SHP77 treated with DMSO at 0.1 percent for 48 hours (cell line): ENCODE results near the gene CMTR2.

ENCODE experiments used
- DNase-seq: peaks from one replicate; lab custom pipeline; 2025; lab: John Stamatoyannopoulos, UW

The CMTR2 gene

DNA sequence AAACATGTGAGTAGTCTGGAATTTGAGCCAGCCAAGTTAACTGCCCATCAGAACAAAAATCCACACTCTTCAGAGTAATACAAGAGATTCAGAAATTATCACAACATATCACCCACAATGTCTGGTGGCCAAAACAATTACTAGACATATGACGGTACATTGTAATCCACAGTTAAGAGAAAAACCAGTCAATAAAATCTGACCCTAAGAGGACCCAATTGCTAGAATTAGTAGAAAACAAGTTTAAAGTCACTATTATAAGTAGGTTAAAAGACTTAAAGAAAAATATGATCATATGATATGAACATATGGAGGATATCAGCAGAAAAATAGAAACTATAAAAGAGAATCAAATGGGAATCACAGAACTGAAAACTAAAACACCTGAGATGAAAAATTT, 15.8 kb downstream of the CMTR2 start:
- DNase-seq, result no peak

DNA sequence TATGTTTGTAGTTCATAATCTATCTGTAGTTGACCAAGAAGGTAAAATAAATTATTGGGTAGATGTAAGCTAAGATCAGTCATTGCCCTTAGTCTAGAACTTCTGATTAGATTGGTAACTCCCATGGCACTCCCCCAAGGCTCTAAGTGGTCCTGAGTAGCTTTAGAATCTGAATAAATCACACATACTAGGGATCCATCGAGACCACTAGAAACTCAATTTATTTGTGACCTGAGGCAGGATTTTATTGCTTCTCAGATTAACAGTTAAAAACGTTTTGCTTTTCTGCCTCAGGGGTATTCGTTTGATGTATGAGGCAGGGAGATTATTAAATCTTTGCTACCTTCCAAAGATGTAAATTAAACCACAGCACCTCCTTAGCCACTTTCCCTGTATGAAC, 24.9 kb downstream of the CMTR2 start:
- no peak for DNase-seq

DNA sequence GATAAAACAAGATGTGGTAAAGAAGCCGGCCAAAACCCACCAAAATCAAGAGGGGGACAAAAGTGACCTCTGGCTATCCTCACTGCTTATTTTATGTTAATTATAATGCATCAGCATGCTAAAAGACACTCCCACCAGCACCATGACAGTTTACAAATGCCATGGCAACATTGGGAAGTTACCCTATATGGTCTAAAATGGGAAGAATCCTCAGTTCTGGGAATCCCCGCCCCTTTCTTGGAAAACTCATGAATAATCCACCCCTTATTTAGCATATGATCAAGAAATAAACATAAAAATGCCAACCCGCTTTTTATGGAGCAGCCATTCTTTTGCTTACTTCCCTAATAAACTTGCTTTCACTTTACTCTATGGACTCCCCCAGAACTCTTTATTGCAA, 25.6 kb downstream of the CMTR2 start:
- DNase-seq, result no peak

DNA sequence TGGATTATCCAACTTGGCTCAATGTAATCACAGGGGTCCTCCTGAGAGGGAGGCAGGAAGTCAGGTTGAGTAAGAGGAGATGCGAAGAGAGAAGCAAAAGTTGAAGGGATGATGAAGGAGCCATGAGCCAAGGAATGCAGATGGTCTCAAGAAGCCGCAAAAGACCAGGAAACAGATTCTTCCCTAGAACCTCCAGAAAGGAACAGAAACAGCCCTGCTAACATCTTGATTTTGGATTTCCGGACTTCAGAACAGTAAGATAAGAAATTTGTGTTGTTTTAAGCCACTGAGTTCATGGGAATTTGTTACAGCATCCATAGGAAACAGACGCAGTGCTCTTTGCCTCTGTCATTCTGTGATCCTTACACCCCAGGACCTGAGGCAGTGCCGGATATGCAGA, 26.8 kb downstream of the CMTR2 start:
- DNase-seq, result no peak

DNA sequence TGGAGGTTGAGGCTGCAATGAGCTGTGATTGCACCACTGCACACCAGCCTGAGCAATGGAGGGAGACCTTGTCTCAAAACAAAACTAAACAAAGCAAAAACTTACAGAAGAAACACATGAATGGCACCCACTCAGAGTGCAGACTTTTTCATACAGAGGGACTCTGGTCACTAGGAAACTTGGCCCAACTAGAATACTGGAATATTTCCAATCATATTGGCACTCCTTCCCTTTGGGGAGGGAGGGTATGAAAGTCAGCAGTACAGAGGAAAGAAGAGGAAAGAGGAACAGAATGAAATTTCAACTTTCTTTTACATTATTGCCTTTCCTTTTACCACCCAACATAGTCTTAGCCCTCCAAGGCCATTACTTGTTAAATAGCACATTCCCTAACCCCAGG, 28.2 kb downstream of the CMTR2 start:
- DNase-seq, result no peak

DNA sequence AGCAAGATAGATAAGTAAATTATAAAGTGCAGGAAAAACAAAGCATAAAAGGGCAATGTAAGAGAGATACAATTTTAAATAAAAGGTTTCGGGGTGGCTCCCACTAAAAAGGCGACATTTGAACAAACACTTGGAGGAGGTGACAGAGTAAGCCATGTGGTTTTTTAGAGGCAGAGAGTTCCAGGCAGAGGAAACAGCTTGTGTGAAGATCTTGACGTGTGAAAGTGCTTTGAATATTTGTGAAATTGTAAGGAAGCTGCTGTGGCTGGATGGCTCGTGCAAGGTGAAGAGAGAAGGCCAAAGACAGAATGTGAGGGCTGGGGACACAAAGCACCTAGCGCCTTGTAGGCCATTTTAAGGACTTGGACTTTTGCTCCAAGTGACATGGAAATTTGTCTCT, 30.1 kb downstream of the CMTR2 start:
- no peak for DNase-seq

DNA sequence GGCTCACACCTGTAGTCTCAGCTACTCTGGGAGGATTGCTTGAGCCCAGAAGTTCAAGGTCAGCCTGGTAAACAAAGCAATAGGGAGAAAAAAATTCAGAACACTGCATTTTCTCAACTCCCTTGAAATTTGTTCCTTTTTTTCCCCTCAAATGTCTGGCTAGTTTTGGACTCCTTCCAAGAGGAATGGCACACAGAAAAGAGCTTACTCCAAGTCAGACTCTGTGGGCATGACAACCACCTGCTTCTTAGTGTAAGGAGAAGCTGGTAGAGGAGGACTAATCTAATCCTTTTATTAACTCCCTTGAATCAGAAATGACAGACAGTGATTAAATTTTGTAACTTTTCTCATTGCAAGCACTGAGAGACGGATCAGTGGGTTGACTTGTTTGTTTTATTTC, 30.8 kb downstream of the CMTR2 start:
- no peak for DNase-seq

DNA sequence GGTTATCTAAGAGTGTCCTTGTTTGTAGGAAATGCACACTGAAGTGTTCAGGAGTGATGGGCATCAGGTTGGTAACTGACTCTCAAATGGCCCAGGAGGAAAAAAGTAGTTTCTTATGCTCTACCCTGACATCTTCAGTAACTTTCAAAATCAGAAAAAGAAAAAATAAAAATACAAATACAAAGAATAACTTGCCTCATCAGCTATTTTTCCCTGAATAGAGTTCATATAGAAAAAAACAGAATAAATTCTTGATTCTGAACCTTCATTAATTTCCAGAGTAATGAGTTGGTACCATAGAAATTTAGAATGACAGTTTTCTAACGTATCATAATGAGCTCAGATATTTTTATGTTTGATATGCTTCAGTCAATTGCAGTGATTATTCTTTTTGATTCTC, 31.4 kb downstream of the CMTR2 start:
- no peak for DNase-seq

DNA sequence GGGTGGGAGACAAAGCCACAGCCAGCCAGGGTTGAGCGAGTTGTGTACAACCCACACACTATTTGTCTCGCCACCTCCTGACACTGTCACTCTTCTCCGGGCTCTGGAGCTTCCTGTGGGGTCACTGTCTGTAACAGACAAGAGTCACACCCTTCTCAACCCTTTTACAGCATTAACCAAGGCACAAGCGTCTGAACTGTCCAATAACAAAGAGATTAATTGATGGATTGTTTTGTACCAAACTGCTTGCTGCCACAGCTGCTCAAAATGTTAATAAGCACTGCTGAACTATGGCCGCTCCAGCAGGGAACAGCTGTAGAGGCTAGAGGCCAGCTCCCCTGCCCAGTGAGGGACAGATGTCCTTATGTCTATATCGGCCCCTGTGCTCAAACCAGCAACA, 33.5 kb downstream of the CMTR2 start:
- DNase-seq, result peak; percentile 8

DNA sequence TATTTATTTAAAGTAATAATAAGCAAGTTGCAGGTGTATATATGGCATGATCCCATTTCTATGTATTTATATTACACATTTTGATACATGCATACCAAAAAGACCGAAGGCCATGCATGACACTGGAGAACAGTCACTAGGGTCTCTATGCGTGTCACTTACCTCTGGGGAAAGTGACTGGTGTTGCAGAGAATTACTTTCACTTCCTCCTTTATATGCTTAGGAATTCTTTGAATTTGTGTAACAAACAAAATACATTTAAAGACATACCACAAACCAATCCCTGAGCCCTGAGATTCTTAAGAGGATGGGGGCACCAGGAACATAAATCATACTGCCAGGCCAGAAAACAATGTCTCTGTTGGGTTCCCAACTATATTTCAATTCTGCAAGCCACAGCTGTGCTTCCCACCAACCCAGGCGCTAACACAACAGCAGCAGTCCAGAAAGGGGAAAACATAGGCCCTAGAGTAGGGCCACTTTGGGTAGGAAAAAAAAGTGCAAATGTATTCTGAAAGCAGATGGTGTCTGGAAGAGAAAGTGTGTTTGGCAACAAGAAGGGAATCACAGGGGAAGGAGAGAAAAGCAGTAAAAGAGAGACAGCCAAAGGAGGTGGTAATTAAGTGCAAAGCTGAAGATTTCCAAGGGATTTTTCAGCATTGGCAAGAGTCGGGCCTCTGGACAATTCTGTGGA, 34.2 kb downstream of the CMTR2 start:
- DNase-seq, result no peak

DNA sequence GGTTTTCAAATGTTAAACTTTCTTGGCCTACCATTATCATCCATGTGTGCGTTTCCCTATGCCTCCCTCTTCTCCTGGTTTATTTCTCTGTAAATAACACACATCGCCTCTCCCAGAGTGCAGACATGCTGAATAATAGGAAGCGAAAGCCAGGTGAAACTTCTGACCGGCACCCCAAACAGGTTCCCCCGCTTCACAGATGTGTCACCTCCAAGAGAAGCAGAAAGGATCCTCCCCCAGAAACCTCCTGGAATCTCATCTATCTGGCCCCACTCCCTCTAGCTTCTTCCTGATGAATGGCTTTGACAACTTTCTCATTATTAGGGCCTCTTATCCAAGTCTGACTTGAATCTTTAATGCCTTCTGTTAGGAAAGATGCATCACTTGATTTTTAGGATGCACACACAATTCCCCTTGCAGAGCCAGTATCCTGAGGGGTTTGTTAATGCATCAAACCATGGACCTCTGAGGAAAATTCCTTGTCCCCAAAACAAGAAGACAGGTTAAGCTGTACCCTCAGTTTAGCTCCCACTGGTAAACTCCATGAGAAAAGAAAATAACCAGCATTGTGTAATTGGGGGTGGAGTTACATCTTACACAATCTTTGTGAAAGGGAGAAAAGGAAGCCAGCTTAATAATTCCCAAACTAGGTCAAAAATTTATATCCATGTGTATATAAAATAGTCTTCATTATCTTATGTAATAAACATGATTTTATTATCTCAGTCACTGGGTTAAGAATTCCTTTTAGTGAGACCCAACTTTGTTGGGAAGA, 38.6 kb downstream of the CMTR2 start:
- no peak for DNase-seq

DNA sequence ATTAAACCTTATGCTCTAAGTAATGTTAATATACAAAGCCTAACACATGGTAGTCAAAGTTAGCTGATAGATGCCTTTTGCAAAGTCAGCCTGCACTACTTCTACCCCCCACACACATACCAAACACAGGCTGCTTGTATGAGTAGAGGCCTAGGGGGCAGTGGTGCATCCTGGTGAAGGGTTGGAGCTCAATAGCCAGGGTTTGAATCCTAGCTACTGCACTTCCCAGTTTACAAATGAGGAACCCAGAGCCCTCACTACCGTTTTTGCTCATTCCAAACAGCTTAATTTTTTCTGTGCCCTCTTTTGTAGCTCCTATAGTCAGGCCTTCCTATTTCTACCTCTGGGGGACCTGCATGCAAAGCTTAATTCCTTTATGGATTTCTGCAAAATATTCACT, 39.8 kb downstream of the CMTR2 start:
- DNase-seq, result no peak

DNA sequence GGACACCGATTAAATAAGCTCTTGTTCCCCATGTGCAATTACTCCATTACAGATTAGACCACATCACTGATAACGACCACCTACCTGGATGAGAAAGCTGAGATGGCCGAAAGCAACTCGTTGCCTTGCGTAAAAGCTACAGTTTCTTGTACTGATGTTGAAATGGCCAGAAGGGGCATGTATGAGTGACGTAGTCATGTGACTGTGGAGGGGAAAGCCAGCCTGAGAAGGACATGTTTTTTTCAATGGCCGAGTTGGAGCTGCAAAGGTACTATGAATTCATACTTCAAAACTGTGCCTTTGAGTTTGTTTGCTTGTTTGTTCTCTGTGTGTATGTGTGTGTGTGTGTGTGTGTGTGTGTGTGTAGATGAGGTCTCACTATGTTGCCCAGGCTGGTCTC, 41.7 kb downstream of the CMTR2 start:
- DNase-seq, result no peak

DNA sequence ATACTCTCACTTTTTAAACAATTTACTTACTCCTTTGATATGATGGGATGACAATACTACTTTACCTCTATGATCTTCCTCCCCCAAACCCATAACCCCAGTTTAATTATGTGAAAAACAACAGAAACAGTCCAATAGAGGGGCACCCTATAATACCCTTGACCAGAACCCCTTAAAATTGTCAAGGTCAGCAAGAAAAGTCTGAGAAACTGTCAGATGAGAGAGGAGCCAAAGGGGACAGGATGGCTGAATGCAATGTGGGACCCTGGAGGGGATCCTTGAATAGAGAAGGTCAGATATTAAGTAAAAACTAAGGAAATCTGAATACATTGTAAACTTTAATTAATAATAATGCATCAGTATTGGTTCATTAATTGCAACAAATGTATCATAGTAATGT, 42.9 kb downstream of the CMTR2 start:
- DNase-seq, result no peak

DNA sequence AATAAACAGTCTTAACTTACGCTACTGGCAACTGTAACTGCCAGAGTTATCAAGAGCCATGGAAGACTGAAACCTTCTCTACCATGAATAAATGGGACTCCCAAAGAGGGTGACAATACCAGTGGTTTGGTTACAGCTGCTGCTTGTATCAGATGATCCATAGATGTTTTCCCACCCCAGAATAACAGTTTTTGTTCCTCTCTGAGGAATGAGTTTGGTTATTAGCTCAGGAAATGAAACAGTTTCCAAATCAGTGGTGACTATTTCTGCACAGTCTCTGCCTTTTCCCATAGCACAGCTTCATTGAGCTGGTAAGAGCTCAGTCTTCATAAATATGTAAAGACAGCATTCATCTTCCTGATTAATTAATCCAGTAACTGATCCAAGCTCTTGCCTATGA, 44.7 kb downstream of the CMTR2 start:
- DNase-seq, result no peak

DNA sequence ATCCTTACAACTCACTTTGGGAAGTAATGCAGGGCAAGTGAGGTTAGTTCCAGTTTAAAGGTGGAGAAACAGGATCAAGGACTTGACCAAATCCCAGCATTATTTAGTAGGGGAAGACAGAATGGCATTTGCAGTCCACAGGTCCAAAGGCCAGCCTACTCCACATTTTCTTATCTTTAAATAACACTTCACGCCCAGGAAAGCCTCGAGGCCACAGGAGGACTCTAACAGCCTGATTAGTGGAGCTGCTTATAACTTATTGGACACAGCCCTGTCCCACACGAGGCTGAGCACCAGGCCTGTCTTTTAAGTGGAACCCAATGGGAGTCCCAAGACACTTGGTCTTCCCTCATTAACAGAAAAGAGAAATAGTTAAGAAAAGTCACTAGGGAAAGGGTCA, 46.6 kb downstream of the CMTR2 start:
- no peak for DNase-seq

DNA sequence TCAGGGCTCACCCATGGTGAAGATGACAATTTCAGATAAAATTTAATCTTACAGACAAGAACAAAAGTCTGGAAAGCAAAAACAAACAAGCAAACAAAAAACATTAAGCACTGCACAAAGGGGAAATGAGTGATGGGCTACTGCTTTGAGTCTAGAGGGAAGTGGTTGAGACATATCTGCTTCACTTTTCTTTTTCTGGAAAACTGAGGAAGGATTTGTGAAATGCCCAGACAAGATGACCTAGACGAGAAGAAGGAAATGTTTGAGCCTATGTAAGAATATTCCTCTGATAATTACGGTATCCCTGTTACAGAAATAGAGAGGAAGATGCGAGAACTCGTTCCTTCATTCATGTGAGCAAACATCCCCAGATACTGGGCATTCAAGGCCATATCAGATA, 47.2 kb downstream of the CMTR2 start:
- no peak for DNase-seq
